Nucleus accumbens (tissue), 56 donors: ENCODE measurements around the gene P2RY1.
A peak's percentile ranks its signal among the peaks of the same experiment; 100 is the strongest.

Source experiments
- DNase-seq, 56 donors: peaks; one replicate each; lab custom pipeline; 2025; lab: John Stamatoyannopoulos, UW

The P2RY1 gene

GRCh38 chr3:152834776-152835600 lies at the start of gene P2RY1:
P2RY1 (plus strand) TSS chr3:152835131; CDS start chr3:152835783, 652 bp downstream.
- peak in 51 of 56 donors; percentile 21 to 81 (median 60) for DNase-seq

GRCh38 chr3:152786977-152787681 lies 47.8 kb upstream of the P2RY1 start:
- no peak for DNase-seq

- DNase-seq = no peak
These were observed 44.1 kb upstream of the P2RY1 start for GRCh38 chr3:152790651-152791387.

- no peak for DNase-seq
These were observed 41.0 kb upstream of the P2RY1 start for GRCh38 chr3:152793969-152794368.

GRCh38 chr3:152797751-152798432 lies 37.0 kb upstream of the P2RY1 start:
- no peak for DNase-seq

GRCh38 chr3:152811974-152812760 lies 22.8 kb upstream of the P2RY1 start:
- DNase-seq = no peak

- DNase-seq = no peak
These were observed 17.5 kb upstream of the P2RY1 start for GRCh38 chr3:152817400-152817799.

- DNase-seq = no peak
These were observed 16.9 kb upstream of the P2RY1 start for GRCh38 chr3:152818027-152818426.

- DNase-seq = no peak
These were observed 11.8 kb upstream of the P2RY1 start for GRCh38 chr3:152823173-152823572.

- no peak for DNase-seq
These were observed 11.2 kb upstream of the P2RY1 start for GRCh38 chr3:152823781-152824180.

GRCh38 chr3:152825566-152825965 lies 9.4 kb upstream of the P2RY1 start:
- no peak for DNase-seq

- DNase-seq = no peak
These were observed 8.5 kb upstream of the P2RY1 start for GRCh38 chr3:152826476-152826875.

GRCh38 chr3:152827313-152827712 lies 7.6 kb upstream of the P2RY1 start:
- DNase-seq = no peak

GRCh38 chr3:152828075-152828840 lies 6.7 kb upstream of the P2RY1 start:
- DNase-seq = no peak

- DNase-seq = no peak
These were observed 4.7 kb upstream of the P2RY1 start for GRCh38 chr3:152830245-152830644.

- no peak for DNase-seq
These were observed 2.9 kb upstream of the P2RY1 start for GRCh38 chr3:152832046-152832445.

GRCh38 chr3:152833089-152833488 lies 1.8 kb upstream of the P2RY1 start:
- DNase-seq = no peak

GRCh38 chr3:152834191-152834775 lies 648 bp upstream of the P2RY1 start:
- peak in 18 of 56 donors; percentile 31 to 79 (median 62) for DNase-seq
